Stimulated activated CD4-positive, alpha-beta T cell treated with anti-CD3 and anti-CD28 coated beads, Interleukin-4, amount 100 ng/mL, for 48 hours (primary cell): Measurements from ENCODE around the gene DPEP2NB.
"Not testable (repeated sequence)": the region's sequence is repeated elsewhere in the genome, so short reads cannot be mapped to it uniquely, and the experiment has no call there.

ENCODE experiments used
- DNase-seq, 2 donors: peaks; one replicate each; pipeline ENCODE4 v3.0.0-alpha.2; 2020; ENCODE audit warnings: low read depth in 2 of 2

DPEP2NB gene

GRCh38 chr16:68015681-68016080, at the start of gene DPEP2NB:
TSS of gene DPEP2NB (minus strand) at chr16:68015911. CDS start at chr16:68015770, 141 bp downstream.
- no peak for DNase-seq

GRCh38 chr16:68064791-68065365, 49.2 kb upstream of the DPEP2NB start:
- DNase-seq, result peak; percentile 61 to 62

- DNase-seq, result no peak
These were observed 47.2 kb upstream of the DPEP2NB start for GRCh38 chr16:68062910-68063393.

- DNase-seq, result no peak
These were observed 45.7 kb upstream of the DPEP2NB start for GRCh38 chr16:68061396-68061795.

GRCh38 chr16:68059804-68060203, 44.1 kb upstream of the DPEP2NB start:
- no peak for DNase-seq

GRCh38 chr16:68055395-68055794, 39.7 kb upstream of the DPEP2NB start:
- DNase-seq, result no peak

GRCh38 chr16:68049449-68049848, 33.7 kb upstream of the DPEP2NB start:
- DNase-seq, result no peak

- no peak for DNase-seq
These were observed 32.3 kb upstream of the DPEP2NB start for GRCh38 chr16:68047987-68048386.

GRCh38 chr16:68046106-68046505, 30.4 kb upstream of the DPEP2NB start:
- no peak for DNase-seq

GRCh38 chr16:68041783-68042182, 26.1 kb upstream of the DPEP2NB start:
- no peak for DNase-seq

GRCh38 chr16:68040506-68041288, 25.0 kb upstream of the DPEP2NB start:
- DNase-seq, result peak; percentile 83 to 90

- DNase-seq, result no peak
These were observed 22.3 kb upstream of the DPEP2NB start for GRCh38 chr16:68037841-68038597.

GRCh38 chr16:68035227-68035626, 19.5 kb upstream of the DPEP2NB start:
- no peak for DNase-seq

GRCh38 chr16:68033101-68033500, 17.4 kb upstream of the DPEP2NB start:
- DNase-seq, result no peak

GRCh38 chr16:68031951-68032350, 16.2 kb upstream of the DPEP2NB start:
- no peak for DNase-seq

GRCh38 chr16:68030108-68030507, 14.4 kb upstream of the DPEP2NB start:
- DNase-seq, result not testable (repeated sequence)

GRCh38 chr16:68028996-68029395, 13.3 kb upstream of the DPEP2NB start:
- DNase-seq, result no peak

GRCh38 chr16:68022728-68023537, 7.2 kb upstream of the DPEP2NB start, which contains the start of the genes DDX28 and DUS2:
TSS of gene DDX28 (minus strand) at chr16:68023232. CDS start at chr16:68023202, 30 bp downstream.
TSS of gene DUS2 (plus strand) at chr16:68023284. CDS start at chr16:68038024, 14,740 bp downstream.
- peak; percentile 89 to 95 for DNase-seq

GRCh38 chr16:68022278-68022727, 6.6 kb upstream of the DPEP2NB start:
- no peak for DNase-seq

- DNase-seq, result no peak
These were observed 5.8 kb upstream of the DPEP2NB start for GRCh38 chr16:68021490-68021889.

GRCh38 chr16:68019167-68019680, 3.5 kb upstream of the DPEP2NB start:
- no peak for DNase-seq
